Measurements from ENCODE around the gene PHF2.

DNA sequence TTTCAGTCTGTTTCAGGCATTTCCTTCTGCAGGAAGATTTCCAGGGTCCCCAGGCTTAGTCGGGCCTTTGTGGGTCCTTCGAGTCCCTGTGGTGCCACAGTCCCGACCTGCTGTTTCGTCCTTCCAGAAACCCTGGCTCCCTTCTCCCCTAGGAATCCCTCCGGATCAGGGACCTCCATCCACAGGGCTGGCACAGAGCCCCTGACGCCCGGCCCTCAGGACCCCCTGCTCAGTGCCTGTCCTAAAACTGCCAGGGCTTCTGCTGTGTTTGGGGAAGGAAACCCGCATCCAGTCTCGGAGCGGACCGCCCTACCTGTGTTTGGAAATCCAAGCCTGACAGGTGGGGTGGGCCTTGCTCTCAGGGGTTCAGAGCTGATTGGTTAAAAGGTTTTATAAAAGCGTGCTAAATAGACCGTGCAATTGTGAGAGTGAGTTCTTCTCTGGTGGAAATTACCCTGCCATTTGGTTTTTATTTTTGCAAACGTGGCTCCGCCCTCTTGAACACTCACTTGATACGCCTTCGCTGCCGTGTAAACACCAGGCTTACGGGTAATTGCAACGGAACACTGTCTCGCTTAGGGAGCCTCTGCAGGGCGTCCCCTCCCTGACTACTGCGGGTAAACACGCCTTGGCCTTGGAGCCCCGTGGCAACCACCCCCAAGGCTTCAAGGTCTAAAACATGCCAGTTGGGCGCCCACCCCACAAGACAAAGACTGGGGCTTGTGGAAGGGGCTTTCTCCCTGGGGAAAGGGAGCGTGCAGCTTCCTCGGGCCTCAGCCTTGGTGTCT is 121.2 kb downstream of the PHF2 start:
- TF ChIP-seq, protein P1, sequence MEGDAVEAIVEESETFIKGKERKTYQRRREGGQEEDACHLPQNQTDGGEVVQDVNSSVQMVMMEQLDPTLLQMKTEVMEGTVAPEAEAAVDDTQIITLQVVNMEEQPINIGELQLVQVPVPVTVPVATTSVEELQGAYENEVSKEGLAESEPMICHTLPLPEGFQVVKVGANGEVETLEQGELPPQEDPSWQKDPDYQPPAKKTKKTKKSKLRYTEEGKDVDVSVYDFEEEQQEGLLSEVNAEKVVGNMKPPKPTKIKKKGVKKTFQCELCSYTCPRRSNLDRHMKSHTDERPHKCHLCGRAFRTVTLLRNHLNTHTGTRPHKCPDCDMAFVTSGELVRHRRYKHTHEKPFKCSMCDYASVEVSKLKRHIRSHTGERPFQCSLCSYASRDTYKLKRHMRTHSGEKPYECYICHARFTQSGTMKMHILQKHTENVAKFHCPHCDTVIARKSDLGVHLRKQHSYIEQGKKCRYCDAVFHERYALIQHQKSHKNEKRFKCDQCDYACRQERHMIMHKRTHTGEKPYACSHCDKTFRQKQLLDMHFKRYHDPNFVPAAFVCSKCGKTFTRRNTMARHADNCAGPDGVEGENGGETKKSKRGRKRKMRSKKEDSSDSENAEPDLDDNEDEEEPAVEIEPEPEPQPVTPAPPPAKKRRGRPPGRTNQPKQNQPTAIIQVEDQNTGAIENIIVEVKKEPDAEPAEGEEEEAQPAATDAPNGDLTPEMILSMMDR (conservative IDR thresholded peaks at IDR 0.05; ENCODE audit: low read depth in 2 of 2): no peak
- TF ChIP-seq POLR2AphosphoS5 (IDR thresholded peaks at IDR 0.05; ENCODE audit: low read depth): no peak
- no peak for TF ChIP-seq EZH2 (IDR thresholded peaks at IDR 0.05; ENCODE audit: low read depth, unreplicated experiment)
- TF ChIP-seq STAT1 (IDR thresholded peaks at IDR 0.05; ENCODE audit: unreplicated experiment): no peak
- no peak for TF ChIP-seq EZH2phosphoT487 (IDR thresholded peaks at IDR 0.05; ENCODE audit: unreplicated experiment)
- TF ChIP-seq ETS1 (IDR thresholded peaks at IDR 0.05): no peak
- TF ChIP-seq REST (IDR thresholded peaks at IDR 0.05; ENCODE audit: unreplicated experiment): no peak
- no peak for TF ChIP-seq CREB1 (CRISPR knock-in tag; IDR thresholded peaks at IDR 0.05; ENCODE audit: low read depth)
- no peak for TF ChIP-seq JUNB (IDR thresholded peaks at IDR 0.05; ENCODE audit: unreplicated experiment)
